A549 treated with ZK216348 at 1 μM for 4 hours (cell line): ENCODE data around the gene LMO7. TPM values are rescaled to one million over a fixed set of nuclear protein-coding genes. Genes with fewer than 3 reads are reported as not detected.

Experiments
- total RNA-seq: library from RNA; stranded (reverse); fragments of 200-300 nt; extraction: Qiagen RNA extraction; gene quantifications from 5 replicates; pipeline ENCODE4 v1.2.3, GENCODE V29; 2022; ENCODE audit warnings: low read depth

LMO7 gene
- total RNA-seq = 32.3 to 52.3 TPM (median 45.1 TPM) in 5 replicates

GRCh38 chr13:75635828-75636435 lies at the start of gene LMO7:
Gene LMO7 (plus strand): TSS chr13:75636330. CDS start chr13:75636658, 328 bp downstream.

Other genes starting within 250 kb of the LMO7 start
- 13.1 to 19.1 TPM (median 13.8 TPM) in 5 replicates for gene TBC1D4, start 154.2 kb upstream of the LMO7 start, total RNA-seq
- gene COMMD6, start 98.5 kb upstream of the LMO7 start, total RNA-seq = 102 to 155 TPM (median 143 TPM) in 5 replicates
- gene UCHL3, start 86.5 kb upstream of the LMO7 start, total RNA-seq = 42.4 to 53.7 TPM (median 46.9 TPM) in 5 replicates